HepG2 (cell line): Measurements from ENCODE around the gene ME3. TPM values are rescaled to one million over a fixed set of nuclear protein-coding genes. Genes with fewer than 3 reads are reported as not detected.
"Not testable (repeated sequence)": the region's sequence is repeated elsewhere in the genome, so short reads cannot be mapped to it uniquely, and the experiment has no call there.

Source experiments
- ATAC-seq: fragments of 200-7000 bp; cut with Tn5 transposase; 3 replicates; pipeline ENCODE4 v1.9.1; 2020; ENCODE audit warnings: mild to moderate bottlenecking, moderate library complexity
- BruUV-seq: library from RNA; stranded (reverse); fragments of 400-500 nt; replicated peaks from 2 replicates; lab custom pipeline; 2021; lab: Mats Ljungman, UMichigan
- CTCF ChIA-PET: fragments of 300-600 bp; formaldehyde crosslinking; extraction: SDS; loops from one replicate; lab custom pipeline; 2021; ENCODE audit warnings: low total read pairs, inconsistent platforms, low intra/inter-chr PET ratio; lab: Yijun Ruan, JAX
- POLR2A ChIA-PET: fragments of 350-600 bp; sonication (Branson Sonifier 250); formaldehyde crosslinking; loops from one replicate; lab custom pipeline; 2020; ENCODE audit warnings: antibody characterized with exemption, inconsistent platforms; lab: Yijun Ruan, JAX
- DNase-seq: peaks from one replicate; pipeline ENCODE4 v3.0.0-alpha.2; 2015; ENCODE audit warnings: low spot score
- FAIRE-seq: peaks from 3 replicates; lab custom pipeline; 2011; peaks lifted over from hg19 to GRCh38; lab: Jason Lieb, UNC
- H2AFZ ChIP-seq: one replicate; pipeline ENCODE4 v1.6.1; 2011; ENCODE audit warnings: low read length, inconsistent platforms
- H3K27ac ChIP-seq: fragments of 300-600 bp; 3 replicates; pipeline ENCODE4 v1.8.0; 2011; ENCODE audit warnings: mixed run types, mild to moderate bottlenecking, mixed read lengths, low read length, inconsistent platforms; ENCODE audit not compliant: insufficient read depth; ENCODE audit errors: extremely low read length
- H3K27me3 ChIP-seq, 2 experiments: fragments of 200-600 bp in 1 of 2; 2 replicates in 1 of 2; 3 replicates in 1 of 2; pipeline versions ENCODE4 v1.6.0 to v1.8.0; 2011; ENCODE audit warnings: low read length in 2 of 2, mild to moderate bottlenecking in 2 of 2, moderate library complexity in 2 of 2, inconsistent platforms in 1 of 2; ENCODE audit not compliant: insufficient read depth in 2 of 2, control insufficient read depth in 1 of 2
- H3K36me3 ChIP-seq, 2 experiments: fragments of 200-600 bp in 1 of 2; replicated peaks in 1 of 2; 2 replicates in 1 of 2; 3 replicates in 1 of 2; pipeline versions ENCODE4 v1.5.1 to v1.8.0; 2011; ENCODE audit warnings: low read length in 2 of 2, inconsistent platforms in 1 of 2; ENCODE audit not compliant: insufficient read depth in 2 of 2, control insufficient read depth in 1 of 2
- H3K4me1 ChIP-seq: 2 replicates; pipeline ENCODE4 v1.5.1; 2012; ENCODE audit warnings: low read length, inconsistent platforms; ENCODE audit not compliant: insufficient read depth
- H3K4me2 ChIP-seq: 2 replicates; pipeline ENCODE4 v1.6.0; 2011; ENCODE audit warnings: low read depth, low read length, inconsistent platforms
- H3K4me3 ChIP-seq, 3 experiments: fragments of 200-600 bp in 1 of 3; sonication (generic), shearing (Covaris generic) in 1 of 3; replicated peaks in 1 of 3; 2 replicates each; pipeline ENCODE4 v1.5.1; 2011 to 2016; ENCODE audit warnings: low read length in 3 of 3, inconsistent platforms in 2 of 3, low read depth in 2 of 3, mild to moderate bottlenecking in 2 of 3, control low read depth in 1 of 3, mixed read lengths in 1 of 3; ENCODE audit not compliant: insufficient read depth in 1 of 3
- H3K79me2 ChIP-seq: one replicate; pipeline ENCODE4 v1.6.1; 2011; ENCODE audit warnings: low read length, inconsistent platforms; ENCODE audit not compliant: insufficient read depth
- H3K9ac ChIP-seq: 2 replicates; pipeline ENCODE4 v1.6.0; 2011; ENCODE audit warnings: mild to moderate bottlenecking, low read depth, low read length, inconsistent platforms; ENCODE audit not compliant: insufficient read depth
- H3K9me3 ChIP-seq: 2 replicates; pipeline ENCODE4 v1.5.1; 2012; ENCODE audit warnings: mild to moderate bottlenecking, low read length
- H4K20me1 ChIP-seq: 2 replicates; pipeline ENCODE4 v1.6.0; 2011; ENCODE audit warnings: inconsistent platforms, mild to moderate bottlenecking, low read length, moderate library complexity; ENCODE audit not compliant: insufficient read depth
- BCL6 ChIP-seq: IDR thresholded peaks from 2 replicates; pipeline ENCODE4 v1.6.1; 2016; ENCODE audit warnings: missing genetic modification reagents, missing compliant biosample characterization
- BRCA1 ChIP-seq: sonication (generic); formaldehyde crosslinking; IDR thresholded peaks from 2 replicates; pipeline ENCODE4 v1.4.0; 2020; ENCODE audit warnings: missing genetic modification reagents
- CREBL2 ChIP-seq: sonication (generic); formaldehyde crosslinking; IDR thresholded peaks from 2 replicates; pipeline ENCODE4 v1.8.1; 2023; ENCODE audit warnings: missing genetic modification reagents, mild to moderate bottlenecking, borderline replicate concordance
- ZNF547 ChIP-seq: sonication (generic); formaldehyde crosslinking; IDR thresholded peaks from 2 replicates; pipeline ENCODE4 v1.5.1; 2020; ENCODE audit warnings: mild to moderate bottlenecking, missing genetic modification reagents
- WGBS: methylation state at CpG from one replicate; pipeline ENCODE4 v1.1.6; 2017; ENCODE audit warnings: low lambda C conversion rate; 5-methylcytosine and 5-hydroxymethylcytosine counted together
- in situ Hi-C: cut with HindIII; loops from 2 replicates; pipeline ENCODE4 v1.10.0; 2017; ENCODE audit warnings: low pct_unique_long_range_greater_than_20kb; ENCODE audit not compliant: extremely low pct_ligation_motif_present
- intact Hi-C: fragments of 100-400 bp; cut with micrococcal nuclease; formaldehyde crosslinking; loops from one replicate; pipeline ENCODE4 v1.10.0; 2022; ENCODE audit not compliant: unreplicated experiment
- polyA plus RNA-seq, 8 experiments: library from polyadenylated mRNA; depleted of rRNA in 3 of 8; stranded (reverse) in 7 of 8; unstranded in 1 of 8; fragments of >200 nt; fragmentation: Illumina TruSeq in 4 of 8; extraction: Trizol in 4 of 8; gene quantifications; 2 replicates each; pipeline versions ENCODE4 v1.2.1 to v1.2.3, GENCODE V29; 2011 to 2016; ENCODE audit warnings: low read depth in 4 of 8, missing spikeins in 1 of 8, mixed read lengths in 1 of 8; ENCODE audit not compliant: insufficient read depth in 1 of 8
- total RNA-seq, 5 experiments: library from RNA; depleted of rRNA; stranded (reverse); fragments of >200 nt; fragmentation: Illumina TruSeq; extraction: Trizol; gene quantifications; 2 replicates each; pipeline ENCODE4 v1.2.3, GENCODE V29; 2016; ENCODE audit warnings: low read depth in 1 of 5

ME3 gene
- total and polyA plus RNA-seq, 2 of the 13 experiments (the other 11 are each of a cell fraction or from before 2014, with no cell fraction given): not detected

DNA sequence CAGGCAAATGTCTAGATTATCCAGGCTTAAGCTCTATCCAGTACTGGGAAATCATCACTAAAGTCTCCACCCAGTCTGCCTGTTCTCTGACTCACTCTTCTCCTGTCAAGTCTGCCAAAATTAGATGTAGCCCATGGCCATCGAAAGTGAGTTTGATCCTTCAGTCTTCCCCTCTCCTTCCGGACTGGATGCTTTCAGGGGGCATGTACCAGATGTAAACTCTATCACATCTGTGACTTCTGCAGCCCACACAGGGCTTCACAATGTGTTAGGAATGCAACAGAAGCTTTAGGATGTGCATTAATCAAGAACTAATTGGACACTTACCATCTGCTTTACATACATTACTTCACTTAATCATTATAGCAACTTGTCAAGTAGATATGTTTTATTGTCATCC is 12.3 kb downstream of the ME3 start:
- WGBS: 0% methylated on average over 2 of the region's 2 CpGs
- H4K20me1 ChIP-seq: no peaks in the 10 kb centered on the region
- DNase-seq (no peak), FAIRE-seq (no peak), ATAC-seq (no peak)
- TF ChIP-seq ZNF547 (CRISPR knock-in tag) (no peak), BRCA1 (CRISPR knock-in tag) (no peak), CREBL2 (CRISPR knock-in tag) (no peak)
- intact Hi-C loops: no loop called here
- no peak overlapping the region for H3K27ac ChIP-seq
- H3K4me2 ChIP-seq: no peak overlapping the region
- BruUV-seq: no TSS peak
- POLR2A ChIA-PET: no interaction called here
- no peak overlapping the region for H3K9ac ChIP-seq
- H3K9me3 ChIP-seq: no peaks in the 10 kb centered on the region
- no peaks in the 10 kb centered on the region for H3K79me2 ChIP-seq
- H3K36me3 ChIP-seq: no peaks in the 10 kb centered on the region
- in situ Hi-C loops: no loop called here
- CTCF ChIA-PET: no interaction called here
- H2AFZ ChIP-seq: no peak overlapping the region
- H3K27me3 ChIP-seq: peaks cover 0 to 12% of the 10 kb centered on the region in 2 experiments; a peak in 2 of 5 replicates
- H3K4me1 ChIP-seq: no peaks in the 10 kb centered on the region
- no peak overlapping the region for H3K4me3 ChIP-seq

DNA sequence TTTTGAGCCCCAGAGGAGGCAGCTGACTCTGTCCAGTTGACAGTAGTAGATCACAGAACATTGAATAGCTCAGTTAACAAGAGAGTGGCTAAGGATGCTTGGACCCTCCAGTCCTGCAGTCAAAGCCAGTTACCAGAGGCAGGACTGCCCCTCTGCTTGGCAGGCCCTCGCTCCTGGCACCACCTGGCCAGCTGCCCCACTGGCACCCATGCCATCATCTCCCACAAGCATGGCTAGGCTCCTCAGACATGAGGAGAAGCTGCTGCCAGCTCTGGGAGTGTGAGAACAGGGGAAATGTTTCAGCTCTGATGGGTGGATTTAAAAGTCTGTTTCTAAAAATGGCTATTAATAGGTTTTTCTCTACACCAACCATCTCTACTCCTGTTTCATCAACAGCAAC is 13.9 kb downstream of the ME3 start:
- Histone ChIP-seq H3K9ac (no peak overlapping the region), H3K4me3 (no peak overlapping the region), H3K4me2 (no peak overlapping the region), H2AFZ (no peak overlapping the region), H3K4me1 (no peaks in the 10 kb centered on the region), H3K9me3 (no peaks in the 10 kb centered on the region), H3K27ac (no peak overlapping the region), H3K79me2 (no peaks in the 10 kb centered on the region), H4K20me1 (no peaks in the 10 kb centered on the region), H3K27me3 (peaks cover 0 to 2% of the 10 kb centered on the region in 2 experiments; a peak in 1 of 5 replicates), H3K36me3 (no peaks in the 10 kb centered on the region)
- 0% methylated on average over 1 of the region's 1 CpG for WGBS
- no TSS peak for BruUV-seq
- DNase-seq: no peak
- TF ChIP-seq BCL6 (CRISPR knock-in tag): no peak
- ATAC-seq: no peak
- in situ Hi-C loops: no loop called here
- FAIRE-seq: no peak
- POLR2A ChIA-PET: no interaction called here
- intact Hi-C loops: no loop called here
- CTCF ChIA-PET: no interaction called here

- CTCF ChIA-PET, in situ Hi-C loops, ATAC-seq: not testable (repeated sequence)
Measured at GRCh38 chr11:86645212-86645611, 27.2 kb downstream of the ME3 start.

More at GRCh38 chr11:86645212-86645611, 27.2 kb downstream of the ME3 start:
- FAIRE-seq, H3K36me3 ChIP-seq, H3K4me3 ChIP-seq, intact Hi-C loops, H2AFZ ChIP-seq, H3K4me1 ChIP-seq, BruUV-seq, H3K27ac ChIP-seq, H3K27me3 ChIP-seq, H3K9me3 ChIP-seq, H4K20me1 ChIP-seq, H3K79me2 ChIP-seq, POLR2A ChIA-PET, DNase-seq, H3K9ac ChIP-seq, H3K4me2 ChIP-seq: not testable (repeated sequence)
- WGBS: no CpG with 5 or more reads among the region's 3 CpGs
